Fibroblast of lung (primary cell): ENCODE data around the gene SEC14L3. TPM values are rescaled to one million over a fixed set of nuclear protein-coding genes. Genes with fewer than 3 reads are reported as not detected.

Source experiments
- DNase-seq, 2 donors: peaks; one replicate each; pipeline versions ENCODE4 v3.0.0 to v3.0.0-alpha.2; 2010; ENCODE audit warnings: low read depth in 2 of 2
- H2AFZ ChIP-seq: 2 replicates; pipeline ENCODE4 v1.5.1; 2012; ENCODE audit warnings: low read length, control low read depth, inconsistent platforms
- H3K27ac ChIP-seq: 2 replicates; pipeline ENCODE4 v1.5.1; 2011; ENCODE audit warnings: low read length, control low read depth; ENCODE audit not compliant: insufficient read depth
- H3K27me3 ChIP-seq: 2 replicates; pipeline ENCODE4 v1.5.1; 2011; ENCODE audit warnings: mild to moderate bottlenecking, low read length; ENCODE audit not compliant: control insufficient read depth, insufficient read depth
- H3K36me3 ChIP-seq: 2 replicates; pipeline ENCODE4 v1.5.1; 2011; ENCODE audit warnings: low read length; ENCODE audit not compliant: control insufficient read depth, insufficient read depth
- H3K4me1 ChIP-seq: 2 replicates; pipeline ENCODE4 v1.5.1; 2011; ENCODE audit warnings: low read length; ENCODE audit not compliant: control insufficient read depth, insufficient read depth; ENCODE audit errors: extremely low read depth
- H3K4me2 ChIP-seq: 2 replicates; pipeline ENCODE4 v1.5.1; 2011; ENCODE audit warnings: low read length, control low read depth; ENCODE audit not compliant: insufficient read depth; ENCODE audit errors: extremely low read depth
- H3K4me3 ChIP-seq, 4 experiments: fragments of 200-600 bp in 1 of 4; sonication (generic) in 1 of 4; replicated peaks in 1 of 4; 2 replicates each; pipeline ENCODE4 v1.5.1; 2011 to 2016; ENCODE audit warnings: low read length in 4 of 4, low read depth in 3 of 4, mild to moderate bottlenecking in 3 of 4, control low read depth in 2 of 4, inconsistent platforms in 1 of 4, mixed read lengths in 1 of 4; ENCODE audit not compliant: insufficient read depth in 1 of 4; ENCODE audit errors: control extremely low read depth in 1 of 4
- H3K79me2 ChIP-seq: 2 replicates; pipeline ENCODE4 v1.5.1; 2012; ENCODE audit warnings: mild to moderate bottlenecking, low read length, inconsistent platforms; ENCODE audit not compliant: control insufficient read depth, insufficient read depth
- H3K9ac ChIP-seq: 2 replicates; pipeline ENCODE4 v1.5.1; 2011; ENCODE audit warnings: mild to moderate bottlenecking, low read length, control low read depth; ENCODE audit not compliant: insufficient read depth
- H3K9me3 ChIP-seq: 2 replicates; pipeline ENCODE4 v1.5.1; 2012; ENCODE audit warnings: low read depth, low read length; ENCODE audit not compliant: control insufficient read depth, insufficient read depth
- H4K20me1 ChIP-seq: 2 replicates; pipeline ENCODE4 v1.5.1; 2011; ENCODE audit warnings: low read length; ENCODE audit not compliant: control insufficient read depth, insufficient read depth; ENCODE audit errors: extremely low read depth
- EZH2 ChIP-seq: IDR thresholded peaks from 2 replicates; pipeline ENCODE4 v1.5.1; 2012; ENCODE audit warnings: low read length, control low read depth, mild to moderate bottlenecking; ENCODE audit errors: missing control alignments
- polyA plus RNA-seq, 2 donors: library from polyadenylated mRNA; depleted of rRNA in 1 of 2; stranded (reverse) in 1 of 2; unstranded in 1 of 2; fragments of >200 nt; gene quantifications; 2 replicates each; pipeline ENCODE4 v1.2.1, GENCODE V29; 2011 to 2012; ENCODE audit warnings: missing spikeins in 1 of 2
- total RNA-seq: library from RNA; depleted of rRNA; stranded (reverse); fragments of >200 nt; gene quantifications from 2 replicates; pipeline ENCODE4 v1.2.1, GENCODE V29; 2014
- TF ChIP-seq, protein P1 (sequence below), 2 donors: IDR thresholded peaks in 1 of 2; conservative IDR thresholded peaks in 1 of 2; 1 replicate in 1 of 2; 2 replicates in 1 of 2; pipeline ENCODE4 v1.5.1; 2011 to 2012; ENCODE audit warnings: low read length in 2 of 2, control low read depth in 1 of 2, inconsistent platforms in 1 of 2, low read depth in 1 of 2, mild to moderate bottlenecking in 1 of 2

SEC14L3 gene
- total and polyA plus RNA-seq, 2 donors (not counting 1 experiment from before 2014, with no cell fraction given) = not detected

- H2AFZ ChIP-seq = no peak overlapping the region
- no peak overlapping the region for H3K27ac ChIP-seq
- H3K4me1 ChIP-seq = no peaks in the 10 kb centered on the region
Observed at GRCh38 chr22:30507670-30508069, 35.9 kb upstream of the SEC14L3 start.

DNA sequence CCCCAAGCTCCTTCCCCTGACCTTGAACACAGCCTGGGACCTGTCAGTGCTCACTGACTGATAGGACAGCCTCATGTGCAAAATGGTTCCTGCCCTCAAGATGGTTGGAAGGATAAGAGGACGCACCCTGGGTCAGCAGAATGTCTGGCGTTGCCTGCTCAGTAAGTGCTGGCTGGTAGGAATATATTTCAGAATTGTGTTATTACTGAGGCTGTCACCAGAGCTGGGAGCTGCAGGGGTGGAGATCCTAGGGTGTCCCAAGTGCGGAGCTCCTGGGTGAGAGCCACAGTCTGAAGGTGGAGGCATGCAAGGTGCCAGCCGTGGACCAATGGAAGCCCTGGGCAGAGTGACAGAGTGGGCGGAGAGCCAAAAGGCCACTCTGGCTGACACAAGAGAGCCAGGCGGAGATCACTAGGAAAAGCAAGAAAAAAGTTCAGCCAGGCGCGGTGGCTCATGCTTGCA lies 34.7 kb upstream of the SEC14L3 start:
- Histone ChIP-seq H4K20me1 (no peaks in the 10 kb centered on the region), H3K27ac (no peak overlapping the region), H3K9me3 (no peaks in the 10 kb centered on the region), H3K79me2 (no peaks in the 10 kb centered on the region), H3K4me3 (no peak overlapping the region), H3K9ac (no peak overlapping the region), H3K36me3 (no peaks in the 10 kb centered on the region), H2AFZ (no peak overlapping the region), H3K27me3 (peaks cover 13% of the 10 kb centered on the region), H3K4me2 (no peak overlapping the region), H3K4me1 (no peaks in the 10 kb centered on the region)
- TF ChIP-seq, protein P1, sequence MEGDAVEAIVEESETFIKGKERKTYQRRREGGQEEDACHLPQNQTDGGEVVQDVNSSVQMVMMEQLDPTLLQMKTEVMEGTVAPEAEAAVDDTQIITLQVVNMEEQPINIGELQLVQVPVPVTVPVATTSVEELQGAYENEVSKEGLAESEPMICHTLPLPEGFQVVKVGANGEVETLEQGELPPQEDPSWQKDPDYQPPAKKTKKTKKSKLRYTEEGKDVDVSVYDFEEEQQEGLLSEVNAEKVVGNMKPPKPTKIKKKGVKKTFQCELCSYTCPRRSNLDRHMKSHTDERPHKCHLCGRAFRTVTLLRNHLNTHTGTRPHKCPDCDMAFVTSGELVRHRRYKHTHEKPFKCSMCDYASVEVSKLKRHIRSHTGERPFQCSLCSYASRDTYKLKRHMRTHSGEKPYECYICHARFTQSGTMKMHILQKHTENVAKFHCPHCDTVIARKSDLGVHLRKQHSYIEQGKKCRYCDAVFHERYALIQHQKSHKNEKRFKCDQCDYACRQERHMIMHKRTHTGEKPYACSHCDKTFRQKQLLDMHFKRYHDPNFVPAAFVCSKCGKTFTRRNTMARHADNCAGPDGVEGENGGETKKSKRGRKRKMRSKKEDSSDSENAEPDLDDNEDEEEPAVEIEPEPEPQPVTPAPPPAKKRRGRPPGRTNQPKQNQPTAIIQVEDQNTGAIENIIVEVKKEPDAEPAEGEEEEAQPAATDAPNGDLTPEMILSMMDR (conservative IDR thresholded peaks at IDR 0.05 in 1 of 2, IDR thresholded peaks at IDR 0.05 in 1 of 2; ENCODE audit: low read depth in 1 of 2, low read length in 2 of 2) = no peak
- TF ChIP-seq EZH2 = no peak
- DNase-seq = no peak

More at GRCh38 chr22:30507670-30508069, 35.9 kb upstream of the SEC14L3 start:
- no peaks in the 10 kb centered on the region for H4K20me1 ChIP-seq
- H3K4me3 ChIP-seq = no peak overlapping the region
- H3K36me3 ChIP-seq = no peaks in the 10 kb centered on the region
- no peak overlapping the region for H3K4me2 ChIP-seq
- no peaks in the 10 kb centered on the region for H3K9me3 ChIP-seq
- peaks cover 13% of the 10 kb centered on the region for H3K27me3 ChIP-seq
- no peak for DNase-seq
- H3K9ac ChIP-seq = no peak overlapping the region
- no peaks in the 10 kb centered on the region for H3K79me2 ChIP-seq
- TF ChIP-seq EZH2 = no peak
- TF ChIP-seq, protein P1 (conservative IDR thresholded peaks at IDR 0.05 in 1 of 2, IDR thresholded peaks at IDR 0.05 in 1 of 2; ENCODE audit: low read depth in 1 of 2, low read length in 2 of 2) = no peak

DNA sequence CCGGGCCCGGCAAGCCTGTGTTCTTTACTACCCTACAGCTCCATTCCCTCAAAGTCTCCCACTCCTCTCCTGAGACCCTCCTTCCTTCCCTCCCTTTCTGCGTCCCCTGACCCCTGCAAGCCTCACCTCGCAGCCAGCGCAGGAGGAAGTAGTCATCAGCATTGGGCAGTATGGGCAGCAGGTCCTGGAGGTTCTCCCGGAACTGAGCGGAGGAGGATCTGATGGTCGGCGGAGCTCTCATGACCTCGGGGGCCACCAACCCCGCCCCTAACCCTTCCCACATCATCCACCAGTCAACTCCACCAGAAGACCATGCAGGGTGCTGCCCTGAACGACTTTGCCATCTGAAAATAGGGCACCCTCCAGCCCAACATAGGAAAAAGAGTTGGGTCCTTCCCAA lies 31.7 kb upstream of the SEC14L3 start:
- Histone ChIP-seq H3K4me1 (no peaks in the 10 kb centered on the region), H3K4me2 (no peak overlapping the region), H3K27ac (no peak overlapping the region), H3K9me3 (no peaks in the 10 kb centered on the region), H2AFZ (no peak overlapping the region), H3K9ac (no peak overlapping the region), H3K27me3 (peaks cover 11% of the 10 kb centered on the region), H4K20me1 (no peaks in the 10 kb centered on the region), H3K36me3 (no peaks in the 10 kb centered on the region), H3K4me3 (no peak overlapping the region), H3K79me2 (no peaks in the 10 kb centered on the region)
- TF ChIP-seq, protein P1 (conservative IDR thresholded peaks at IDR 0.05 in 1 of 2, IDR thresholded peaks at IDR 0.05 in 1 of 2; ENCODE audit: low read depth in 1 of 2, low read length in 2 of 2) = no peak
- TF ChIP-seq EZH2 = no peak
- no peak for DNase-seq
